Thyroid gland (tissue), 4 donors: ENCODE measurements around the gene PPP4R3B. TPM values are rescaled to one million over a fixed set of nuclear protein-coding genes. Genes with fewer than 3 reads are reported as not detected.

ENCODE experiments used
- small RNA-seq: library from RNA; depleted of rRNA; stranded (forward); fragments of <200 nt; gene quantifications from one replicate; pipeline ENCODE3, GENCODE V24; 2016
- total RNA-seq, 4 donors: library from RNA; depleted of rRNA; stranded (reverse); fragments of >200 nt; gene quantifications; one replicate each; pipeline ENCODE4 v1.2.3, GENCODE V29; 2016

The PPP4R3B gene
- total RNA-seq, 4 donors from 2014 or later: 76.2 to 88.0 (median 82.6) TPM

Small RNA genes within 50 kb of the gene (small RNA-seq; reads per million reads assigned to genes)
- gene RF00586 (not detected), gene RNU6-634P (not detected)

Other genes starting within 250 kb of the PPP4R3B start
- 10 to 100 TPM; 35.9 to 51.5 (median 42.5) TPM for gene CCDC88A, start 197.8 kb downstream of the PPP4R3B start, total RNA-seq
- gene CFAP36, start 97.9 kb downstream of the PPP4R3B start, total RNA-seq: 10 to 100 TPM; 42.8 to 50.9 (median 47.5) TPM
- 10 to 100 TPM; 15.5 to 21.0 (median 20.6) TPM for gene PNPT1, start 76.2 kb upstream of the PPP4R3B start, total RNA-seq